GM19372 (cell line): ENCODE measurements around the gene ANKH.
"Not testable (repeated sequence)": the region's sequence is repeated elsewhere in the genome, so short reads cannot be mapped to it uniquely, and the experiment has no call there.

Experiments used
- ATAC-seq: cut with Tn5 transposase; IDR thresholded peaks from one replicate; pipeline ENCODE4 v1.9.1; 2021; ENCODE audit warnings: mild to moderate bottlenecking, low read depth, moderate library complexity; ENCODE audit not compliant: unreplicated experiment

The ANKH gene

GRCh38 chr5:14859150-14859549, 12.4 kb downstream of the ANKH start:
- no peak for ATAC-seq

- no peak for ATAC-seq
Observed at GRCh38 chr5:14855366-14855765, 16.2 kb downstream of the ANKH start.

GRCh38 chr5:14854799-14855198, 16.8 kb downstream of the ANKH start:
- no peak for ATAC-seq

- no peak for ATAC-seq
Observed at GRCh38 chr5:14853685-14854084, 17.9 kb downstream of the ANKH start.

GRCh38 chr5:14852779-14853178, 18.8 kb downstream of the ANKH start:
- ATAC-seq = no peak

- no peak for ATAC-seq
Observed at GRCh38 chr5:14851999-14852526, 19.5 kb downstream of the ANKH start.

- ATAC-seq = no peak
Observed at GRCh38 chr5:14851597-14851996, 20.0 kb downstream of the ANKH start.

GRCh38 chr5:14851050-14851419, 20.5 kb downstream of the ANKH start:
- ATAC-seq = no peak

GRCh38 chr5:14850419-14851049, 21.0 kb downstream of the ANKH start:
- no peak for ATAC-seq

GRCh38 chr5:14849516-14850294, 21.9 kb downstream of the ANKH start:
- ATAC-seq = no peak

- not testable (repeated sequence) for ATAC-seq
Observed at GRCh38 chr5:14848942-14849341, 22.6 kb downstream of the ANKH start.

- ATAC-seq = no peak
Observed at GRCh38 chr5:14848385-14848784, 23.2 kb downstream of the ANKH start.

GRCh38 chr5:14847471-14847870, 24.1 kb downstream of the ANKH start:
- no peak for ATAC-seq

- ATAC-seq = no peak
Observed at GRCh38 chr5:14842117-14842516, 29.5 kb downstream of the ANKH start.

- no peak for ATAC-seq
Observed at GRCh38 chr5:14840624-14841023, 31.0 kb downstream of the ANKH start.

- no peak for ATAC-seq
Observed at GRCh38 chr5:14838396-14839319, 32.9 kb downstream of the ANKH start.

GRCh38 chr5:14837423-14838122, 34.0 kb downstream of the ANKH start:
- not testable (repeated sequence) for ATAC-seq

- ATAC-seq = no peak
Observed at GRCh38 chr5:14834584-14835550, 36.7 kb downstream of the ANKH start.

GRCh38 chr5:14834062-14834461, 37.5 kb downstream of the ANKH start:
- ATAC-seq = no peak
